Measurements from ENCODE around the gene KRT7. TPM values are rescaled to one million over a fixed set of nuclear protein-coding genes. Genes with fewer than 3 reads are reported as not detected.

Gene KRT7
- total and polyA plus RNA-seq, 9 of the 15 experiments (the other 6 are each of a cell fraction or from before 2014, with no cell fraction given) = 1.4 TPM; not detected in 8

- TF ChIP-seq NR0B1 (IDR thresholded peaks at IDR 0.05; ENCODE audit: partially characterized antibody) = no peak
Measured at GRCh38 chr12:52214421-52214802, 18.6 kb upstream of the KRT7 start (continued).

DNA sequence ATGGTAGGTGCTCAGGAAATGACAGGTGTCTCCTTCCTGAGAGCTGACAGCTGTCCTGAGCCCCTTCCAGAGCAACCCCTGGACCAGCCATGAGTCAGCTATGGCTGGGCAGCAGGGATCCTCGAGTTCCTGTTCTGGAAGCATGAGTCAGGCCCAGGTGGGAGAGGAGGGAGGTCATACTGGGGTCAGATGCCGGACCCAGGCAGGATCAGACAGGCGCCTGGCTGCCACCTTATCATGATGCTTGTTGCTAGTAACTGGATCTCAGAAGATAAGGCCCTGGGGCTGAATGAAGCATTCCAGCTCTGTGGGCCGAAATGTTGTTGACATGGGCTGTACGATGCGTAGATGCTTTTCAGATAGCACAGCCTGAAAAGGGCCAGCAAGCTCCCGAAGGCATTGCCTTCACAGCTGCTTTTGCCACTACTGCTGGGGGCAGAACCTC lies 17.4 kb upstream of the KRT7 start:
- H3K9ac ChIP-seq (ENCODE audit: insufficient read depth in 1 of 2, low read depth in 2 of 2, low read length in 2 of 2) = no peak overlapping the region; a peak in 1 of 4 replicates
- no peak overlapping the region for H3K4me2 ChIP-seq (ENCODE audit: insufficient read depth, low read length)
- H3K79me2 ChIP-seq (ENCODE audit: control insufficient read depth, insufficient read depth, low read length) = no peaks in the 10 kb centered on the region
- TF ChIP-seq RBM34 (IDR thresholded peaks at IDR 0.05; ENCODE audit: borderline replicate concordance, insufficient read depth, low read length) (no peak), PCBP1 (IDR thresholded peaks at IDR 0.05; ENCODE audit: low read depth, low read length, poor library complexity, severe bottlenecking) (no peak), ASH1L (IDR thresholded peaks at IDR 0.05; ENCODE audit: borderline replicate concordance, low read depth, partially characterized antibody) (no peak), CTBP1 (IDR thresholded peaks at IDR 0.05; ENCODE audit: borderline replicate concordance) (peak; percentile 46; the same call in 1 of the 2 replicates), CXXC5 (CRISPR knock-in tag; IDR thresholded peaks at IDR 0.05) (no peak), SP2 (IDR thresholded peaks at IDR 0.05; ENCODE audit: extremely low read depth, low read depth, low read length, poor library complexity, severe bottlenecking) (no peak), JUND (IDR thresholded peaks at IDR 0.05; ENCODE audit: borderline replicate concordance, low read depth, low read length) (peak; percentile 11; the same call in 1 of the 2 replicates), JUND (tag; IDR thresholded peaks at IDR 0.05; ENCODE audit: borderline replicate concordance, low read depth, low read length) (no peak; the same call in 2 of the 3 replicates), ZNF146 (CRISPR knock-in tag; IDR thresholded peaks at IDR 0.05; ENCODE audit: unreplicated experiment) (no peak), FOSL1 (tag; conservative IDR thresholded peaks at IDR 0.05) (peak; percentile 67), KDM1A (IDR thresholded peaks at IDR 0.05) (no peak), CBFA2T3 (IDR thresholded peaks at IDR 0.05) (peak; percentile 24; the same call in 1 of the 2 replicates), CBFA2T2 (conservative IDR thresholded peaks at IDR 0.05) (0 out of 2 replicates have a peak, but pooled peaks have one; percentile 12)
- TF ChIP-seq, protein P1, sequence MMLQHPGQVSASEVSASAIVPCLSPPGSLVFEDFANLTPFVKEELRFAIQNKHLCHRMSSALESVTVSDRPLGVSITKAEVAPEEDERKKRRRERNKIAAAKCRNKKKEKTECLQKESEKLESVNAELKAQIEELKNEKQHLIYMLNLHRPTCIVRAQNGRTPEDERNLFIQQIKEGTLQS (IDR thresholded peaks at IDR 0.05) = 0 out of 2 replicates have a peak, but pooled peaks have one; percentile 12
- TF ChIP-seq, protein P1 (CRISPR knock-in tag; conservative IDR thresholded peaks at IDR 0.05) = no peak
- H3K9me3 ChIP-seq (replicated peaks; ENCODE audit: control insufficient read depth, insufficient read depth, low read depth, low read length) = no peaks in the 10 kb centered on the region
- no peaks in the 10 kb centered on the region for H3K9me1 ChIP-seq (ENCODE audit: control insufficient read depth, insufficient read depth, low read length)
- no peaks in the 10 kb centered on the region; a peak in 1 of 5 replicates for H3K4me1 ChIP-seq (replicated peaks in 1 of 2; ENCODE audit: control insufficient read depth in 2 of 2, insufficient read depth in 2 of 2, low read length in 2 of 2)
- no peak overlapping the region for H3K4me3 ChIP-seq
- DNase-seq (ENCODE audit: extremely low read depth in 1 of 4, low spot score in 3 of 4) = peak in 3 of 4 experiments; percentile 12 to 49 (median 37)
- POLR2A ChIA-PET = interaction anchor here (0.6 to 1.2 kb wide), 4 partner anchors 28 to 453 kb away, joined by 4 read pairs; no protein-coding TSS in a partner anchor
- no peaks in the 10 kb centered on the region for H3K36me3 ChIP-seq (ENCODE audit: control insufficient read depth, insufficient read depth, low read length)
- no peak for ATAC-seq
- no TSS peak for BruUV-seq (replicated peaks)
- peaks cover 5 to 20% of the 10 kb centered on the region in 2 experiments; a peak in 4 of 5 replicates for H3K27me3 ChIP-seq (ENCODE audit: control insufficient read depth in 2 of 2, insufficient read depth in 2 of 2, low read length in 2 of 2)
- CTCF ChIA-PET (ENCODE audit: low intra/inter-chr PET ratio) = no interaction called here
- in situ Hi-C loops (cut with MboI) (loop anchor here (5.0 kb wide), 1 partner anchor 102 kb away; no protein-coding TSS in a partner anchor), intact Hi-C loops (cut with micrococcal nuclease) (no loop called here)
- WGBS (ENCODE audit: insufficient coverage, low coverage, missing lambda C conversion rate) = 0% methylated on average over 7 of the region's 7 CpGs
- no peak overlapping the region for H2AFZ ChIP-seq (ENCODE audit: low read depth, low read length)
- FAIRE-seq = no peak
- H4K20me1 ChIP-seq (replicated peaks; ENCODE audit: control insufficient read depth, insufficient read depth, low read length) = peaks cover 11% of the 10 kb centered on the region
- H3K27ac ChIP-seq (ENCODE audit: extremely low read depth, low read depth, low read length) = no peak overlapping the region

Data from K562 (cell line).